Mucosa of descending colon (tissue), 3 donors: Measurements from ENCODE around the gene CER1. TPM values are rescaled to one million over a fixed set of nuclear protein-coding genes. Genes with fewer than 3 reads are reported as not detected.

Experiments used
- ATAC-seq: fragments of 200-7000 bp; cut with Tn5 transposase; one replicate; pipeline ENCODE4 v1.9.1; 2020; ENCODE audit warnings: mild to moderate bottlenecking, moderate library complexity
- DNase-seq, 3 donors: peaks; one replicate each; pipeline ENCODE4 v3.0.0-alpha.2; 2020
- H3K36me3 ChIP-seq: fragments of 200-600 bp; one replicate; pipeline ENCODE4 v1.8.0; 2021; ENCODE audit warnings: low read depth, mild to moderate bottlenecking
- H3K4me1 ChIP-seq: fragments of 200-600 bp; one replicate; pipeline ENCODE4 v1.8.0; 2021; ENCODE audit warnings: low read depth, mild to moderate bottlenecking
- H3K4me3 ChIP-seq: fragments of 200-600 bp; one replicate; pipeline ENCODE4 v1.8.0; 2021; ENCODE audit warnings: mild to moderate bottlenecking
- H3K9me3 ChIP-seq: fragments of 200-600 bp; one replicate; pipeline ENCODE4 v1.8.0; 2021; ENCODE audit warnings: mild to moderate bottlenecking
- intact Hi-C, 2 donors: fragments of 100-400 bp; cut with DNase I in 1 of 2; cut with micrococcal nuclease in 1 of 2; formaldehyde crosslinking; loops; one replicate each; pipeline versions ENCODE4 v1.11.0 to v1.11.1; 2022; cut with DNase I, micrococcal nuclease
- total RNA-seq, 3 donors: library from RNA; stranded (reverse); fragmentation: NEBNext Ultra II Directional in 2 of 3; extraction: Animal tissue kit (Norgen Biotek cat#: 25700) in 2 of 3; gene quantifications; one replicate each; pipeline versions ENCODE4 v1.2.1 to v1.2.4, GENCODE V29; 2021 to 2023
- TF ChIP-seq, protein P1 (sequence below): fragments of 200-600 bp; IDR thresholded peaks from one replicate; pipeline ENCODE4 v1.8.0; 2022; ENCODE audit warnings: antibody characterized with exemption, mild to moderate bottlenecking
- donor health status: DM: no; HTN: no; CAD: no; lungs with moderate emphysema.
- donor health status: DM: no; HTN: no; CAD: no.
- donor health status: DM: no; HTN: yes; CAD: no.

Gene CER1
- total RNA-seq, 3 donors from 2014 or later = 0.25 TPM; not detected in 2

DNA sequence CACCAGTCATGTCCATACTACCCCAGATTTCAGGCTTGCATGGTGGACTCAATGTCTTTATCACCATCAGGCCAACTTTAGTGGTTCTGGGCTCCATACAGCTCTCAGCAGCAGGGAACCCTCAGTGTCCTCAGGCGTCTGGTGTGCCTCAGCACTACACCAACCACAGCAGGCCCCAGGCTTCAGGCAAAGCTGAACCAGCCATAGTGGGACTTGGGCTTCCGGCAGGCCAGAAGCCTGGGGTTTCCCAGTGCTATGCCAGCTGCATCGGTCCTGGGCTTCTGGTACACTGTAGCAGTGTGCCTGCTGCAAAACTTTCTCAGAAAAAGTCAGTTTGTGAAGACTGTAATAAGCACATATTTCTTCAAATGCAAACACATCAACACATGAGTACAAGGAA, 18.3 kb downstream of the CER1 start:
- Histone ChIP-seq H3K9me3 (peaks cover 4% of the 10 kb centered on the region), H3K36me3 (no peaks in the 10 kb centered on the region), H3K4me1 (no peaks in the 10 kb centered on the region), H3K4me3 (no peak overlapping the region)
- no peak for DNase-seq
- no peak for ATAC-seq
- intact Hi-C loops = no loop called here
- TF ChIP-seq, protein P1, sequence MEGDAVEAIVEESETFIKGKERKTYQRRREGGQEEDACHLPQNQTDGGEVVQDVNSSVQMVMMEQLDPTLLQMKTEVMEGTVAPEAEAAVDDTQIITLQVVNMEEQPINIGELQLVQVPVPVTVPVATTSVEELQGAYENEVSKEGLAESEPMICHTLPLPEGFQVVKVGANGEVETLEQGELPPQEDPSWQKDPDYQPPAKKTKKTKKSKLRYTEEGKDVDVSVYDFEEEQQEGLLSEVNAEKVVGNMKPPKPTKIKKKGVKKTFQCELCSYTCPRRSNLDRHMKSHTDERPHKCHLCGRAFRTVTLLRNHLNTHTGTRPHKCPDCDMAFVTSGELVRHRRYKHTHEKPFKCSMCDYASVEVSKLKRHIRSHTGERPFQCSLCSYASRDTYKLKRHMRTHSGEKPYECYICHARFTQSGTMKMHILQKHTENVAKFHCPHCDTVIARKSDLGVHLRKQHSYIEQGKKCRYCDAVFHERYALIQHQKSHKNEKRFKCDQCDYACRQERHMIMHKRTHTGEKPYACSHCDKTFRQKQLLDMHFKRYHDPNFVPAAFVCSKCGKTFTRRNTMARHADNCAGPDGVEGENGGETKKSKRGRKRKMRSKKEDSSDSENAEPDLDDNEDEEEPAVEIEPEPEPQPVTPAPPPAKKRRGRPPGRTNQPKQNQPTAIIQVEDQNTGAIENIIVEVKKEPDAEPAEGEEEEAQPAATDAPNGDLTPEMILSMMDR = no peak

DNA sequence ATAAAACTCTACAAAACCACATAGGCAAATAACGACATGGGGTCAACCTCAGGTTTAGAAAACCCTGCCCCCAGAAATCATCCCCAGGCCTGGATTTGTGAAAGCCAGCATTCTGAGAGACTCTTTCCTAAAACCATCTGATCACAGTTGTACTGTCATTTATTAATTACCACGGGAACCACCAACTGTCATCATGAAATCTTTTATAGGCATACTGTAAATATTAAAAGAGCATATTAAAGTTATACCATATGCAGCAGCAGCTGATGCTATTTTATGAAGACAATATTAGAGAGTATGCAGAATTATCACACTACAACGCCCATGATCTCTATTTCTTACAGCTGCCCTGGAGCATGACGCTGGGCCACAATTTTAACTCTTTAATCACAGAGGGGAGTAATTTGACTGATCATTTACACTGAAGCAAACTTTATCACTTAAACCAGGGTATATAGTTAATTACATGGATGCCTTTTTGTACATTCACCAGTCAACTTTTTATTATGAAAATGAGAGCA, 20.3 kb downstream of the CER1 start:
- no peak overlapping the region for H3K4me3 ChIP-seq

DNA sequence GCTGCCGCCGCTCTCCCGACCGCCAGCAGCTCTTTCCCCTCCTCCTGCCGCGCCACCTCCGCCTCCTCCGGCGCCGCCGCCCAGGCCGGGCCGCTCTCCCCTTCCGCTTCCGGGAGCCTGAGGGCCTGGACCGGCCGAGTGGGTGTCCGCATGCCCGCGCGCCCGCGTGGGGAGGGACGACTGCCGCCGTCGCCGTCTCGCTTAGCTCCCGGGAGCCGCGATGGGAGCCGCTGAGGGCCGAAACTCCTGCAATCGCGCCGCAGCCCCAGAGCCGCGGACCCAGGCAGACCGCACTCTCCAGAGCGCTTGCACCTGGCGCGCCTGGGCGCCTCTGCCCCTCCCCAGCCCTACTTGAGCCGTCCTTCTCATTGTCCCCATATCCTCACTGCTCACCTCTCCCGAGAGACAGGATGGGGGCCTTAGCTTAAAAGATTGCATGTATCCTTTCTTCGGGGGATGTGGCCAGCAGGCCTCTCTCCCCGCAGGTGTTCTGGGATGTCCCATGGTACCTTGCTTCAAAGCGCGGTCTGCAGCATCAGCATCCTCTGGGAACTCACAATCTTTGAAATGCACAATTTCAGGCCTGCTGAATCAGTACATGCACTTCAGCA, 29.2 kb downstream of the CER1 start, which contains the start of gene ZDHHC21:
Gene ZDHHC21, minus strand, starts transcription at position 182 of the 611 bp plus-strand sequence. CDS start 19,092 bp downstream, outside the sequence.
- DNase-seq (peak; percentile 77 to 86 (median 84)), ATAC-seq (peak; percentile 97)
- Histone ChIP-seq H3K36me3 (no peaks in the 10 kb centered on the region), H3K4me1 (peaks cover 7% of the 10 kb centered on the region), H3K9me3 (no peaks in the 10 kb centered on the region), H3K4me3 (peak within 1 kb of the TSS; percentile 71)
- intact Hi-C loops = no loop called here
- TF ChIP-seq, protein P1 = no peak

More for the DNA sequence above, 20.3 kb downstream of the CER1 start:
- intact Hi-C loops = no loop called here
- no peak for DNase-seq
- Histone ChIP-seq H3K9me3 (peaks cover 3% of the 10 kb centered on the region), H3K36me3 (no peaks in the 10 kb centered on the region), H3K4me1 (no peaks in the 10 kb centered on the region)
- ATAC-seq = no peak
- TF ChIP-seq, protein P1 = no peak

DNA sequence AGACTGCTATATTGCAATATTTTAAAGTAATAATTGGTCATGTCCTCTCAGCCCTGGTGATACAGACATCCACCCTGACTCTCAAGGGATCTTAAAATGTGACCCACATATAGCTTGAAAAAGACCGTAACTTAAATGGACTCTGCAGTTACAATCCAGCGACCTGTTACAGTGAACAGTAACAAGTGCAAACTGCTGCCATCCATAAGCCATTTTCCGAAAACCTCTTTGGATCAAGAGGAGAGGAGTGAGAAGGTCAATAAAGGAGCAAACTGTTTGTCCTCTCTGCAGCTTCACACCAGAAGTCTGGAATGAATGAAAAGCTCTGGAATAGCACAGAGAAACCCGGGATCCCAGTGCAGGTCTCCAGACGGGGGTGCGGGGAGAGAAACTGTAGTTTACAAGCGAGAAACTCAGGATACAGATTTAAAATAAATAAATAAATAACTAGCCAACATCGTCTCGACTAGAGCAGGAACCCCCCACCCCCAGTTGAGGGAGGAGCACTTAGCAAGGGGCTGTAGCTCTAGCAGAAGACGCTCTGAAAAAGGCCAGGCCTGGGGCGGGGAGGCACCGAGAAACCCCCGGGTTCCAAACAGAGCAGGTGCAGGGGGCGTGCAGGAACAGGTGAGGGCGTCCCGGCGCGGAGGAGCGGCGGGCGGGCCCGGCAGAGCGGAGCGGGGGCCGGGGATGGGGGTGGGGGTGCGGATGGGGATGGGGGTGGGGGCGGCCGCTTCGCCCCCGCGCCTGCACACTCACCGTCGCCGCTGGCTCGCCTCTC, 29.9 kb downstream of the CER1 start:
- DNase-seq = peak in 2 of 3 donors; percentile 34 to 63
- ATAC-seq = peak; percentile 74
- intact Hi-C loops = no loop called here

DNA sequence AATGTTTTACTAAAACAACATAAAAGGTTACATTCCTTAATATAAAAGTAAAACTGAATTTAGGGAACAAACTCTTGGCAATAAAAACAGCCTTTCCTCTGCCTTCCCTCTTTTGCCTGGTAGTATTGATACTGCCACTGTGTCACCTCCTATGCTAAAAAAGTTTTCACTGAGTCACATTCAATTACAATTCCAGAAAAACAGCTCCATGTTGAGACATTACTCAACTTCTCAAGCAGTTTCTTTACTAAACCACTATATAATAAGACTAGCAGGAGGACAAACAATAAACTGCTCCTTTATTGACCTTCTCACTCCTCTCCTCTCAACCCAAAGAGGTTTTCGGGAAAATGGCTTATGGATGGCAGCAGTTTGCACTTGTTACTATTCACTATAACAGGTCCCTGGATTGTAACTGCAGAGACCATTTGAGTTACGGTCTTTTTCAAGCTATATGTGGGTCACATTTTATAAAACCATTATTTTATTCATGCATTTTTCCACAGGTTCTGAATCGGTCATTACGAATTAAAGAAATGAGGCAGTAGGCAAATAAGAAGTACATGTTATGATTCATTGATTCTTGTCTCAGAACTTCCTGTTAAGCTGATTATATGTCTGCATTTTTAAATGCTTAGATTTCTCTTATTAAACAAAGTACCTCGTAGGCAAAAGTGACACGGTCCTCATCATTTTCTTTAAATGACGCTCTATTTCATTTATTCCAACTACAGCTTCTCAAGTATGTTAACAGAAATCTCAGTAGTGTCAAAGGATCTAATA, 31.4 kb downstream of the CER1 start:
- peaks cover 7% of the 10 kb centered on the region for H3K4me1 ChIP-seq
- TF ChIP-seq, protein P1 = no peak
- no peaks in the 10 kb centered on the region for H3K9me3 ChIP-seq
- DNase-seq = no peak
- H3K36me3 ChIP-seq = no peaks in the 10 kb centered on the region
- no peak overlapping the region for H3K4me3 ChIP-seq
- no peak for ATAC-seq
- intact Hi-C loops = no loop called here

More for the DNA sequence above, 29.9 kb downstream of the CER1 start:
- peaks cover 7% of the 10 kb centered on the region for H3K4me1 ChIP-seq
- no peaks in the 10 kb centered on the region for H3K9me3 ChIP-seq
- no peaks in the 10 kb centered on the region for H3K36me3 ChIP-seq
- H3K4me3 ChIP-seq = peak overlapping the region; percentile 71
- TF ChIP-seq, protein P1 = no peak
